GM19438 (cell line): ENCODE measurements around the gene ZNF836.
A peak's percentile ranks its signal among the peaks of the same experiment; 100 is the strongest.

Source experiments
- ATAC-seq: cut with Tn5 transposase; IDR thresholded peaks from one replicate; pipeline ENCODE4 v1.9.1; 2021; ENCODE audit warnings: low read depth; ENCODE audit not compliant: unreplicated experiment

Gene ZNF836

GRCh38 chr19:52188822-52189734 lies 17.7 kb upstream of the ZNF836 start:
- no peak for ATAC-seq

DNA sequence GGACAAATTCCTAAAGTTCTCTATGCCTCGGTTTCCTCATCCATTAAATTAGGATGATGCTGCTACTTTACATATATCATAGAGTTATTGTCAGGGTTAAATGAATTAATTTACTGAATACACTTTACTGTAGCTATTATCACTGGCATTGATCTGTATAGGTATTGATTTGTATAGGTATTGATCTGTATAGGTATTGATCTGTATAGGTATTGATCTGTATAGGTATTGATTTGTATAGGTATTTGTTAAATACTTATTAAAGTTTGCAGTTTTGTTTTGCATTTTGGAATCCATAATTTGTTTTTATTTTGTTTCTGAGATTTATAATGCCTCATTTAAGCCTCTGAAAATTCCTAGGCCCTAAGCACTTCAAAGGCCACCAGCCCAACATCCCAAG lies 16.0 kb upstream of the ZNF836 start:
- no peak for ATAC-seq

- ATAC-seq: no peak
These were observed 5.2 kb upstream of the ZNF836 start for GRCh38 chr19:52176574-52176973.

DNA sequence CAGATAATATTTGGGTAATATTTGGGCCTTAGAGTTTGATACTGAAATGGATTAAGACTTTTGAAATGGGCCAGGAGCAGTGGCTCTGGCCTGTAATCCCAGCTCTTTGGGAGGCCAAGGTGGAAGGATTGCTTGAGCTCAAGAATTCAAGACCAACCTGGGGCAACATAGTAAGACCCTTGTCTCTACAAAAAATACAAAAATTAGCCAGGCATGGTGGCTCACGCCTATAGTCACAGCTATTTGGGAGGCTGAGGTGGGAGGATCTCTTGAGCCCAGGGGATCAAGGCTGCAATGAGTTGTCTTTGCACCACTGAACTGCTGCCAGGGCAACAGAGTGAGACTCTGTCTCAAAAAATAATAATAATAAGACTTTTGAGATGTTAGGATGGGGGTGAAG lies 926 bp upstream of the ZNF836 start:
- ATAC-seq: no peak

DNA sequence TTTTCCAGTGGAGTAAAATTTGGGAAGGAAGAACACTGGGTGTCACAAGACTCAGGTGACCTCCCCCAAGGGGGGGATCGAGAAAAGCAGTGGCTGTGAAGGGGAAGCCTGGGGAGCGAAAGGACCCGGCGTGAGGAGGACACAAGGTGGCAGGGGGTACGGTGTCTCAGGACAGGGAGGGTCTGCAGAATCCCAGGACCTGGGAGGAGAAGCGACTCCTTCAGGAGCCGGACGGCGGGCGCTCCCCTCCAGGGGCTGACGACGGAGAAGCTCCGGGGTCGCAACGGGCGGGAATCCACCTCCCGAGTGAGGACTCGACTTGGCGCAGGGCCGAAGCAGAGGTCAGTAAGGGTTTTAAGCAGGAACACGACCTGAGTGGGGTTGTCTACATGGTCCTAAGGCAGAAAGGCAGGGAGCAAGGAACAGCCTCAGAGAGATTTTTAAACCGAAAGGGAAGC lies 529 bp downstream of the ZNF836 start:
- peak; percentile 9 for ATAC-seq

DNA sequence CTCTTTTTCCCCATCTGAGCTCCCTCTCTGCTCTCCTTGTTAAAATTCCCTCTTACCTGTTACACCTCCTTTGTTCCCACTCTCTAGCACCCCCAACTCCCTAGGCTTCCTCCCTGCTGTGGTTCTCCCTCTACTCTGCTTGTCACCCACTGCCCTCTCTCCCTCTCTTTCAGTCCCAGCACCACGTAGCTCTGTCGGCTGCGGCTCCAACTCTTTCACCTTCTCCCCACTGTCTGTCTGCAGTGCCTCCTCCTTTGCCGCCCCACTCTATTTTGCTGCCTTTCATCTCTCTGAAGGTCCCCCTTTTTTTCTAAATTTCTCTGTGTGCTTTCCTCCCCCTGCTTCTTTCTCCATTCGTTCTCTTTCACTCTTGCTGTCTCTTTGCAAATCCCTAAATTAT lies 1.1 kb downstream of the ZNF836 start:
- ATAC-seq: no peak

- no peak for ATAC-seq
These were observed 15.6 kb downstream of the ZNF836 start for GRCh38 chr19:52155596-52156359.

GRCh38 chr19:52148256-52148655 lies 23.2 kb downstream of the ZNF836 start:
- ATAC-seq: no peak

- ATAC-seq: no peak
These were observed 29.3 kb downstream of the ZNF836 start for GRCh38 chr19:52142001-52142595.

GRCh38 chr19:52141203-52141602 lies 30.2 kb downstream of the ZNF836 start:
- ATAC-seq: no peak

DNA sequence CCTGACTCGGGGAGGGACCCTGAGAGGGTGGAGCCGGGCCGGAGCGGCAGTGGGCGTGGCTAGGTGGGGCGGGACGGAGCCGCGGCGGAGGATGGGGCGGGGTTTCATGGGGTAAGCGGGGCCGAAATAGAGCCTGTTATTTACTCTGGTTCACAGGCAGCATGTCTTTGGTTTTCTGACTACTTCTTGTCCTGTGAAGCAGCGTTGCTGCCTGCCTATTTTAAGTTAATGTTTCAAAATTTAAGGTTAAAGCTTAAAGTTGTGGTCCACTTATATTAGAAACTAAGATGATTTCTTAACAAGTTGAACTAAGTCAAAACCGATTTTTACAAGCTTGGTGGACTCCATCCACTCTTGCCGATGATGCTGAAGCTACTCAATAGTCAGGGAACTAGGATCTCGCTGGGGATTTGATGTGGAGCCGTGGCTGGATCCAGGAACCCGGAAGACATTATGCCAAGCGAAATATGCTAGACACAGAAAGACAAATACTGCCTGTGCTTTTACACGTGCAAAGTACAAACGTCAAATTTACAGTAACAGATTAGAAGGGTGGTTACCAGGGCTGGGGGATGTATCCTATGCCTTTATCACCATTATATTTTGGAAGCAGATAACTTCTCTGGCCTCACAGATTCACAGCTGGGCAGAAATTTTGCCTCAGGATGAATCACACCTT lies 31.2 kb downstream of the ZNF836 start:
- ATAC-seq: peak; percentile 84

DNA sequence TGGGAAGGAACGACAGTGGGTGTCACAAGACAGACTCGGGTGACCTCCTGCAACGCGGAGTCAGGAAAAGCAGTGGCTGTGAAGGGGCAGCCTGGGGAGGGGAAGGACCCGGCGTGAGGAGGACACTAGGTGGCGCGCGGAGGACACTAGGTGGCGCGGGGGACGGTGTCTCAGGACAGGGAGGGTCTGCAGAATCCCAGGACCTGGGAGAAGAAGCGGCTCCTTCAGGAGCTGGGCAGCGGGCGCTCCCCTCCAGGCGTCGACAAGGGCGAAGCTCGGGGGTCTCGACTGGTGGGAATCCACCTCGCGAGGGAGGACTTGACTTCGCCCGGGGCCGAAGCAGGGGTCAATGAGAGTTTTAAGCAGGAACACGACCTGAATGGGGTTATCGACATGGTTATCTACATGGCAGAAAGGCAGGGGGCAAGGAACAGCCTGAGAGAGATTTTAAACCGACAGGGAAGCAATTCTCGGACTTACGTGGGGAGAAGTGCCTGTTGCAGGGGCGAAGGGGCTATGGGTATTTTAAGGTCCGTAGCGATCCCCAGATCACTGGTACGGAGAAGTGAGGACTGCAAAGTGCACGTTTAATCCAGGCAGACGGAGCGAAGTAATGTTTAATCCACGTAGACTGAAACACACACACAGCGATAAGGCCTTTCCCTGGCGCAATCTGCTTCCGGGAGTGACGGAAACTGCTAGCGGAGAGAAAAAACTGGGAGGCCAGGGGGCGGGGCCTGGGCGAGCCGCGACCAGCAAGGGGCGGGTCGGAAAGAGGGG lies 32.0 kb downstream of the ZNF836 start, which contains the start of gene ZNF616:
Gene ZNF616, minus strand, starts transcription at position 687 of the 780 bp plus-strand sequence. CDS start 9,426 bp downstream, outside the sequence.
- no peak for ATAC-seq

DNA sequence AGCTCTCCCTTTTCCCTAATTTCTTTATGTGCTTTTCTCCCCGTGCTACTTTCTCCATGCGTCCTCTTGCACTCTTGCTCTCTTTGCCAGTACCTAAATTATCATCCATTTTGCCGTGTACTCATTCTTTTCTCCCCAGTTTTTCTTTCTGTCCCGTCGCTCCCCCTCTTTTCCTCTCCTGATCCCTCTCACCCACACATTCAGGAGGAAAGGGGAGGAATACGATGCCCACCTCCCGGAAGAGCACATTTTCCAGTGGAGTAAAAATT lies 32.5 kb downstream of the ZNF836 start:
- ATAC-seq: no peak

DNA sequence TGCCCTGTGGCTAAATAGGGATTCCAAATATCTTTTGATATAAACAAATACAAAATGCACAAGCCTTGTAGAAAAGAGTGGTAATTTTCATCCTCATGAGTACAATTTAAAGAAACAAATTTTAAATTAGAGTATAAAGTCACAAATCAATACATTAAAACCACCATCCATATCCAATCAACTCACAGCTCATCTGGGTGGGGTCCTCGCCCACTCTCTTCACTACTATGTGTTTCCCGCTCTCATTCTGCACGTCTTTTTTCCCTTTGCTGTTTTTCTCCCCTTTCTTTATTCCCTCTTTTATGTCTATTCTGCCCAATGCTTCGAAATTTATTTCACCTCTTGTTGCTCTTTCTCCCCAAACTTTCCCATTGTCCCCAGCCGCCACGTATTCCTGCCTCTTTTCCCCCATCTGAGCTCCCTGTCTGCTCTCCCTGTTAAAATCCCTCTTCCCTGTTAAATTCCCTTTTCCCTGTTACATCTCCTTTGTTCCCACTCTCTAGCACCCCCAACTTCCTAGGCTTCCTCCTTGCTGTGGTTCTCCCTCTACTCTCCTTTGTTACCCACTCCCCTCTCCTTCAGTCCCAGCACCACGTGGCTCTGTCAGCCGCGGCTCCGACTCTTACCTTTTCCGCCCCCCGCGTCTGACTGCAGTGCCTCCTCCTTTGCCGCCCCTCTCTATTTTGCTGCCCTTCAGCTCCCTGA lies 33.0 kb downstream of the ZNF836 start:
- ATAC-seq: no peak

GRCh38 chr19:52120286-52120685 lies 51.1 kb downstream of the ZNF836 start:
- no peak for ATAC-seq

DNA sequence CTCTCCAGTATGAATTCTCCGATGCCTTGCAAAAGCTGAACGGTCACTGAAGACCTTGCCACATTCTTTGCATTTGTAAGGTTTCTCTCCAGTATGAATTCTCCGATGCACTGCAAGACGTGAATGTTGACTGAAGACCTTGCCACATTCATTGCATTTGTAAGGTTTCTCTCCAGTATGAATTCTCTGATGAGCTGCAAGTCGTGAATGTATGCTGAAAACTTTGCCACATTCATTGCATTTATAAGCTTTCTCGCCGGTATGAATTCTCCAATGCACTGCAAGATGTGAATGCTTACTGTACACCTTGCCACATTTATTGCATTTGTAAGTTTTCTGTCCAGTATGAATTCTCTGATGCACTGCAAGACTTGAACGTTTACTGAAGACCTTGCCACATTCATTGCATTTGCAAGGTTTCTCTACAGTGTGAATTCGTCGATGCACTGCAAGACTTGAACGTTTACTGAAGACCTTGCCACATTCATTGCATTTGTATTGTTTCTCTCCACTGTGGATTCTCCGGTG lies 55.8 kb downstream of the ZNF836 start:
- no peak for ATAC-seq

- no peak for ATAC-seq
These were observed 56.7 kb downstream of the ZNF836 start for GRCh38 chr19:52114691-52115090.

DNA sequence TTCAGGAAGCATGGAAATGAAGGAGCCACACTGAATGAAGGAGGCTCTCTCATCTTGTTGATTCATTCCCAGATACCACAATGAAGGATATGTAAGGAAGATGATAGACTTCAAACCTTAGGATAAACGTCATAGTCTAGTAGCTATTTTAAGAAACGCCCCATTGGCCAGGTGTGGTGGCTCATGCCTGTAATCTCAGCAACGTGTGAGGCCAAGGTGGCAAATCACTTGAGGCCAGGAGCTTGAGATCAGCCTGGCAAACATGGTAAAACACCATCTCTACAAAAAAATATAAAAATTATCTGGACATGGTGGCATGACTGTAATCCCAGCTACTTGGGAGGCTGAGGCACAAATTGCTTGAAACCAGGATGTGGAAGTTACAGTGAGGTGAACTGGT lies 58.8 kb downstream of the ZNF836 start:
- ATAC-seq: no peak

DNA sequence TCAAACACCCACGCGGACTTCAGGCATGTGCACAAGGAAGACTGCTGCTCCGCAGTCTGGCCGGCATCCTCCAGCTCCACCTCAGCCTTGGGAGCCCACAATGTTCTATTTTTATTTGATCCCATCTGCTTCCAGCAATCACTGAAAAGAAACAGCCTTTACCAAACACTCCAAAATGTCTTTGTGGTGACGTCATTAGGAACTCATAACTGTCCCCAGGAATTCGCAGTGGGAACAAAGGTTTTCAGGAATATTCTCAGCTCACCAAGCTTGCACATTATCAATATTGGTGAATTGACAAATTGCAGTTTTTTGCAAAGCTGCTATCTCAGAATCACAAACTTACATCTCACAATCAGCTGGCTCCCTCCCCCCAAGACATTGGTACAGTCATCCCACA lies 60.6 kb downstream of the ZNF836 start:
- ATAC-seq: no peak
